ENCODE measurements around the gene PCDH8.

The PCDH8 gene, protein sequence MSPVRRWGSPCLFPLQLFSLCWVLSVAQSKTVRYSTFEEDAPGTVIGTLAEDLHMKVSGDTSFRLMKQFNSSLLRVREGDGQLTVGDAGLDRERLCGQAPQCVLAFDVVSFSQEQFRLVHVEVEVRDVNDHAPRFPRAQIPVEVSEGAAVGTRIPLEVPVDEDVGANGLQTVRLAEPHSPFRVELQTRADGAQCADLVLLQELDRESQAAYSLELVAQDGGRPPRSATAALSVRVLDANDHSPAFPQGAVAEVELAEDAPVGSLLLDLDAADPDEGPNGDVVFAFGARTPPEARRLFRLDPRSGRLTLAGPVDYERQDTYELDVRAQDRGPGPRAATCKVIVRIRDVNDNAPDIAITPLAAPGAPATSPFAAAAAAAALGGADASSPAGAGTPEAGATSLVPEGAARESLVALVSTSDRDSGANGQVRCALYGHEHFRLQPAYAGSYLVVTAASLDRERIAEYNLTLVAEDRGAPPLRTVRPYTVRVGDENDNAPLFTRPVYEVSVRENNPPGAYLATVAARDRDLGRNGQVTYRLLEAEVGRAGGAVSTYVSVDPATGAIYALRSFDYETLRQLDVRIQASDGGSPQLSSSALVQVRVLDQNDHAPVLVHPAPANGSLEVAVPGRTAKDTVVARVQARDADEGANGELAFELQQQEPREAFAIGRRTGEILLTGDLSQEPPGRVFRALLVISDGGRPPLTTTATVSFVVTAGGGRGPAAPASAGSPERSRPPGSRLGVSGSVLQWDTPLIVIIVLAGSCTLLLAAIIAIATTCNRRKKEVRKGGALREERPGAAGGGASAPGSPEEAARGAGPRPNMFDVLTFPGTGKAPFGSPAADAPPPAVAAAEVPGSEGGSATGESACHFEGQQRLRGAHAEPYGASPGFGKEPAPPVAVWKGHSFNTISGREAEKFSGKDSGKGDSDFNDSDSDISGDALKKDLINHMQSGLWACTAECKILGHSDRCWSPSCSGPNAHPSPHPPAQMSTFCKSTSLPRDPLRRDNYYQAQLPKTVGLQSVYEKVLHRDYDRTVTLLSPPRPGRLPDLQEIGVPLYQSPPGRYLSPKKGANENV

DNA sequence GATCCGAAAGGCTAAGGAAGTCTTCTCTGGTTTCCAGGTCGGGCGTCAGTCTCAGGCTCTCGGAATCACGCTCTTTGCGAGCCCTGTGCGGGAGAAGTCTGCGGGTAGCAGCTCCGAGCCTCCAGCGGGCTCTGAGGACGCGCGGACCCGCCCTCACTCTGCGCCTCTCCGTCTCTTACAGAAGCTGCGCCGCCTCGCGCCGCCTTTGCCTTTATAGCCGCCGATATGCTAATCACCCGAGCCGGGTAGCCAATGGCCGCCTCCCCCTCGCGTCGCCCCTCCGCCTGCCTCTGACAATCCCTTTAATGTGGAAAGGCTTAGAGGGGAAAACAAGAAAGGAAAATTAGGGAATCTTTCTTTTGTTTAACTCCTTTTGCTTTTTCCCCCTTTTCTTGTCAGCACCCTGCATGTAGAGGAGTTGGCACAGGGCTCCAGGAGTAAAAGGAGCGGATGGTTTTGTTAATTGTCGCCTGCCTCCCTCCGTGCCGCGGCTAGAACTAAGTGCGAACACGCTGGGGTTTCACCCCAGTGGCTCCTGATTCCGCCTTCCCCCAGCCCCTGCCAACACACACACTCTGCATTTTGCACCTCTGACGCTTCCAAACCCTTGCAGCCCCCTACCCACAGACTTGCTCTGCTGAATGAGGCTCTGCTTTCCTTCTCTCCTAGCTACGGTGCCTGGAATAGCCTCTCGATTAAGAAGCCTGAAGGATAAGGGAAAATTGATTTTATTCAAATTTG, at the start of gene PCDH8:
TSS of gene PCDH8 (minus strand) at position 186 of the 741 bp plus-strand sequence. CDS start 204 bp downstream, outside the sequence.
- TF ChIP-seq, protein P1, sequence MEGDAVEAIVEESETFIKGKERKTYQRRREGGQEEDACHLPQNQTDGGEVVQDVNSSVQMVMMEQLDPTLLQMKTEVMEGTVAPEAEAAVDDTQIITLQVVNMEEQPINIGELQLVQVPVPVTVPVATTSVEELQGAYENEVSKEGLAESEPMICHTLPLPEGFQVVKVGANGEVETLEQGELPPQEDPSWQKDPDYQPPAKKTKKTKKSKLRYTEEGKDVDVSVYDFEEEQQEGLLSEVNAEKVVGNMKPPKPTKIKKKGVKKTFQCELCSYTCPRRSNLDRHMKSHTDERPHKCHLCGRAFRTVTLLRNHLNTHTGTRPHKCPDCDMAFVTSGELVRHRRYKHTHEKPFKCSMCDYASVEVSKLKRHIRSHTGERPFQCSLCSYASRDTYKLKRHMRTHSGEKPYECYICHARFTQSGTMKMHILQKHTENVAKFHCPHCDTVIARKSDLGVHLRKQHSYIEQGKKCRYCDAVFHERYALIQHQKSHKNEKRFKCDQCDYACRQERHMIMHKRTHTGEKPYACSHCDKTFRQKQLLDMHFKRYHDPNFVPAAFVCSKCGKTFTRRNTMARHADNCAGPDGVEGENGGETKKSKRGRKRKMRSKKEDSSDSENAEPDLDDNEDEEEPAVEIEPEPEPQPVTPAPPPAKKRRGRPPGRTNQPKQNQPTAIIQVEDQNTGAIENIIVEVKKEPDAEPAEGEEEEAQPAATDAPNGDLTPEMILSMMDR (conservative IDR thresholded peaks at IDR 0.05) = no peak
- no peak within 1 kb of the TSS for H3K27ac ChIP-seq

DNA sequence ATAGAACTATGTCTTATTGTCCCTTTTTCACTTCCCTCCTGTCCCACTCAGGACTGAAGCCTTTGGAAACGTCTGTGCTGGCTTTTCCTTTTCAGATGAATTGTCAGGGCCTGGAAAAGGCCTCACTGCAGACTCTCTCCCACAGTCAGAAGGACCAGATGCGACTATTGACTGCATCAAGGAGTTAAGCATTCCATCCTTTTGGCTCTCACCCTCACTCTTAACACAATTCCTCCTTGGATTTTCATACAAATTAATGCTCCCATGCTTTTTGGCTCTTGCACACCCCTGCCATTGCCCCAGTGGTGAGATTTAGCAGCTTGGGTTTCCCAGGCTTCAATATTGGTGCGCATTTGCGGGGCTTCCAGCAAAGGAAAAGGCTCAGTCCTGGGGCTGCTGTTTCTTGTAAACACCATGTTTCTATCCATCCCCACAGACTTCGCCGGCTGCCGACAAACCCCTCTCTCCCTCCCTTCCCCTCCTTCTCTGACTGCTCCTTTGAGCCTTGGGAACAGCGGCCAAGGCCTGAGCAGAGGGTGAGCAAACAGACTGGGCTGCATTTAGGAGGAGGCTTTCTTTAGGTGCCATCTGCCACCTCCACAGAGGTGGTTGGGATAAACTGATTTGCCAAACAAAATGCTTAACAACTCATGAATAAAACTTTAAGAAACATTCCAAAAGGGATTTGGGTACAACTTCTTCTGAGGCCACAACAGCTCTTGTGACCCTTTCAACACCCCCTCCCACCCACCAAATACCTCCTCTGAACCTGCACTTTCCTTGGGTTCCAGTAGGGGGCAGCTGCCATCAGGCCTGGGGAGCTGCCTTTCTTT, 48.6 kb upstream of the PCDH8 start:
- TF ChIP-seq ZFX (IDR thresholded peaks at IDR 0.05) = no peak
- TF ChIP-seq, protein P1 (conservative IDR thresholded peaks at IDR 0.05) = peak; percentile 85
- H3K27ac ChIP-seq = no peak overlapping the region

DNA sequence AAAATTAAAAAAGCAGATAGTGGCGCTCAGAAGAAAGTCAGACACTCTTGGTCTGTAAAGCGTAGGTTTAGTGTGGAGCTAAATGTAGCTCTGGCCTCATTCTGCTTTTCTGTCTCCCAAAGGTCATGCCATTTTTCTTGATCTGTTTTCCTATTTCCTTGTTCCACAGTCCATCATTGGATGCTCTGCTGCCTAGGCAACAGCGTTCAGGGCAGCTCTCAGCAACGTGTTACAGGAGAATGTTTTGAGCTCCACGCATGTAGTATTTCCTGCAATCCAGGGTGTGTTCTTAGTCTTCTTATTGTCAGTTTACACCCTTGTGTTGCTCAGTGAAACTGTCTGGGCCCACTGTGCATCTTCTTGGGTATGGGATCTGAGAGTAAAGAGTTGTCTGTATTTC, 46.0 kb upstream of the PCDH8 start:
- TF ChIP-seq, protein P1 (conservative IDR thresholded peaks at IDR 0.05) = no peak
- TF ChIP-seq ZFX (IDR thresholded peaks at IDR 0.05) = no peak
- no peak overlapping the region for H3K27ac ChIP-seq

DNA sequence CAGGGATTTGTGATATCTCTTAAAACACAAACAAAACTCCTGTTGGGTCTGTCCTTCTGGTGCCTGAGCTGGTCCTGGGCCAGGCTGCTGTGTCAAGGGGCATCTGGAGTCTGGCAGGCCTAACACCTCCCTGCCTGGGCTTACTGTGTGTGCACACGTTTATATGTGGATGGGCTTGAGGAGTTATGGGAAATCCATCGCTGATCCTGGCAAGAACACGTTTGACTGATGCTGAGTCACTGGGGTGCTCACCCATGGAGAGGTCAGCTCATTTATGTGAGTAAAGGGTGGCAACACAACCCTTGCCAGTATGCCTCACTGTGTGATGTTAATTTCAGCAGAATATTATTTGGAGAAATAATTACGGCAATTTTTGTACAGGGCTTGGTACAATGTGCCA, 44.5 kb upstream of the PCDH8 start:
- no peak for TF ChIP-seq ZFX (IDR thresholded peaks at IDR 0.05)
- TF ChIP-seq, protein P1 (conservative IDR thresholded peaks at IDR 0.05) = no peak
- H3K27ac ChIP-seq = no peak overlapping the region

DNA sequence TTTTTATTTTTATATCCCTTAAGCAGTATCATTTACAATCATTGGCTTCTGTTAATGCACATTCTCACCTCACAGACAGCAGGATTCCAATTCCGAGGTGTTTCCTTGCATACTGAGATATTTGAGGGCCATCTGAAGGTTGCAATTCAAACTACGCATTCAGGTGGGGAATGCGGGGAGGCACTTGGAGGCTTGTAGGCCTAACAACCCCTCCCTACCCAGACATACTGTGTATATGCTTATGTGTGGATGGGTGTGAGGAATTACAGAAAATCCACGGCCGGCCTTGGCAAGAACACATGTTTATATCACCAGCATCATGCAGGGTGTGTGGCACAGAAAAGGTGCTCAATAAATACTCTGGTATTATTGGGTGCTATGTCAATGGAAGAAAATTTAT, 43.3 kb upstream of the PCDH8 start:
- TF ChIP-seq, protein P1 (conservative IDR thresholded peaks at IDR 0.05) = no peak
- TF ChIP-seq ZFX (IDR thresholded peaks at IDR 0.05) = no peak
- no peak overlapping the region for H3K27ac ChIP-seq

DNA sequence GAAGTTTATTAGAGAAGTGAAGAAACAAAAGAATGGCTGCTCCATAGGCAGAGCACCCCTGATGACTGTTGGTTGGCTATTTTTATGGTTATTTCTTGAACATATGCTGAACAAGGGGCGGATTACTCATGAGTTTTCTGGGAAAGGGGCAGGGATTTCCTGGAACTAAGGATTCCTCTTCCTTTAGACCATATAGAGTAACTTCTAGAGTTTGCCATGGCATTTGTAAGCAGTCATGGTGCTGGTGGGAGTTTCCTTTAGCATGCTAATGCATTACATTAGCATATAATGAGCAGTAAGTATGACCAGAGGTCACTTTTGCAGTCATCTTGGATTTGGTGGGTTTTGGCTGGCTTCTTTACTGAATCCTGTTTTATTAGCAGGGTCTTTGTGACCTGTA, 38.7 kb upstream of the PCDH8 start:
- TF ChIP-seq, protein P1 (conservative IDR thresholded peaks at IDR 0.05) = no peak
- TF ChIP-seq ZFX (IDR thresholded peaks at IDR 0.05) = no peak
- H3K27ac ChIP-seq = no peak overlapping the region

Data from C4-2B (cell line).